Mesendoderm (in vitro differentiated cells): Measurements from ENCODE around the gene COG3.

Source experiments
- DNase-seq: peaks from one replicate; pipeline ENCODE4 v3.0.0; 2013
- H2AK5ac ChIP-seq: 2 replicates; pipeline ENCODE4 v1.6.1; 2013; ENCODE audit warnings: low read length, inconsistent platforms
- H2BK120ac ChIP-seq: 2 replicates; pipeline ENCODE4 v1.6.1; 2013; ENCODE audit warnings: low read depth, mild to moderate bottlenecking, low read length, moderate library complexity, mixed read lengths
- H2BK15ac ChIP-seq: replicated peaks from 2 replicates; pipeline ENCODE4 v1.6.1; 2013; ENCODE audit warnings: low read depth, mild to moderate bottlenecking, moderate library complexity
- H2BK5ac ChIP-seq: 2 replicates; pipeline ENCODE4 v1.6.1; 2013; ENCODE audit warnings: low read length, inconsistent platforms
- H3K18ac ChIP-seq: 2 replicates; pipeline ENCODE4 v1.6.1; 2013; ENCODE audit warnings: mild to moderate bottlenecking, low read length, mixed read lengths
- H3K23ac ChIP-seq: one replicate; pipeline ENCODE4 v1.6.1; 2013; ENCODE audit warnings: low read length
- H3K27ac ChIP-seq: 2 replicates; pipeline ENCODE4 v1.5.1; 2013; ENCODE audit warnings: low read depth, mild to moderate bottlenecking, inconsistent platforms, low read length, moderate library complexity
- H3K27me3 ChIP-seq: 2 replicates; pipeline ENCODE4 v1.6.1; 2013; ENCODE audit warnings: low read length, control low read depth, mild to moderate bottlenecking, inconsistent platforms; ENCODE audit not compliant: insufficient read depth, poor library complexity
- H3K36me3 ChIP-seq: 2 replicates; pipeline ENCODE4 v1.6.1; 2013; ENCODE audit warnings: low read length, inconsistent platforms; ENCODE audit not compliant: control insufficient read depth, insufficient read depth
- H3K4ac ChIP-seq: one replicate; pipeline ENCODE4 v1.6.1; 2013; ENCODE audit warnings: low read depth, mild to moderate bottlenecking, low read length, moderate library complexity
- H3K4me1 ChIP-seq: 2 replicates; pipeline ENCODE4 v1.6.1; 2013; ENCODE audit warnings: low read depth, low read length, inconsistent platforms; ENCODE audit not compliant: control insufficient read depth
- H3K4me2 ChIP-seq: 2 replicates; pipeline ENCODE4 v1.6.1; 2013; ENCODE audit warnings: low read length
- H3K4me3 ChIP-seq: 2 replicates; pipeline ENCODE4 v1.5.1; 2013; ENCODE audit warnings: mild to moderate bottlenecking, low read length
- H3K56ac ChIP-seq: one replicate; pipeline ENCODE4 v1.6.1; 2013; ENCODE audit warnings: low read length
- H3K79me1 ChIP-seq: 2 replicates; pipeline ENCODE4 v1.6.1; 2013; ENCODE audit warnings: low read length, inconsistent platforms
- H3K79me2 ChIP-seq: 2 replicates; pipeline ENCODE4 v1.6.1; 2013; ENCODE audit warnings: mild to moderate bottlenecking, low read length; ENCODE audit not compliant: control insufficient read depth, insufficient read depth
- H3K9ac ChIP-seq: 2 replicates; pipeline ENCODE4 v1.6.1; 2013; ENCODE audit warnings: low read length, inconsistent platforms
- H4K5ac ChIP-seq: one replicate; pipeline ENCODE4 v1.6.1; 2013; ENCODE audit warnings: low read length
- H4K8ac ChIP-seq: one replicate; pipeline ENCODE4 v1.6.1; 2013; ENCODE audit warnings: low read depth, mild to moderate bottlenecking, control low read depth, low read length, moderate library complexity
- WGBS: extraction: QIAGEN DNeasy Blood & Tissue Kit; methylation state at CpG from one replicate; pipeline ENCODE4 v1.1.7; 2013; ENCODE audit warnings: low lambda C conversion rate, missing lambda C conversion rate; ENCODE audit not compliant: insufficient coverage; ENCODE audit errors: extremely low coverage; 5-methylcytosine and 5-hydroxymethylcytosine counted together

COG3 gene

DNA sequence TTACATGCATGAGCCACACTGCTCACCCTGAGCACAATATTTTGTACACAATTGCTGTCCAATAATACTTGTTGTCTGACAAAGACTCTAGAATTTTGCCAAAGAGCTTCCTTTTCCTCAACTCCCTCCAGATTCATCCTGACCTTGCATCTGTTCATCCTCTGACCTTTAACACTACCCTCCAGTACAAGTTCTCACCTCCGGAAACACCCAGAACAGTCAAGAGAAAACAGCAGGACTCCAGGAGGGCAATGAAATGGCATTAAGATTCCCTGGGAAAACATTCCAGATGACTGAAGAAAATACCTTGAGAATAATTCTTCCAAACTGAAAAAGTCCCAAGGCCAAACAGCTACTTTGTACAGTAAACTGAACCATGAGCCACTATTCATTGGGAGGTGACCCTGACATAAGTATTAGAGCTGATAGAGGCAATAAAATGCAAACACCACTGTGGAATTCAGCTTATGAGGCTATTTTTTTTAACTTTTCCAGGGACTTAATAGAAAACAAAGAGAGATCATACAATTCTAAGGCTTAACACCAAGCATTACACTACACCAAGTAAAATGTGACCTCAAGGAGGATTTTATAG is 15.7 kb upstream of the COG3 start:
- DNase-seq: peak; percentile 8
- Histone ChIP-seq H3K4ac (no peak overlapping the region), H3K79me2 (no peaks in the 10 kb centered on the region), H3K18ac (no peak overlapping the region), H2BK15ac (no peak overlapping the region), H3K9ac (no peak overlapping the region), H2BK5ac (no peak overlapping the region), H4K5ac (no peak overlapping the region), H3K4me1 (no peaks in the 10 kb centered on the region), H2BK120ac (no peak overlapping the region), H3K79me1 (no peaks in the 10 kb centered on the region), H4K8ac (no peak overlapping the region), H3K4me2 (no peak overlapping the region), H2AK5ac (no peak overlapping the region), H3K27me3 (no peaks in the 10 kb centered on the region), H3K56ac (no peak overlapping the region), H3K23ac (no peak overlapping the region), H3K36me3 (no peaks in the 10 kb centered on the region), H3K4me3 (no peak overlapping the region), H3K27ac (no peak overlapping the region)
- no CpG with 5 or more reads among the region's 1 CpG for WGBS

DNA sequence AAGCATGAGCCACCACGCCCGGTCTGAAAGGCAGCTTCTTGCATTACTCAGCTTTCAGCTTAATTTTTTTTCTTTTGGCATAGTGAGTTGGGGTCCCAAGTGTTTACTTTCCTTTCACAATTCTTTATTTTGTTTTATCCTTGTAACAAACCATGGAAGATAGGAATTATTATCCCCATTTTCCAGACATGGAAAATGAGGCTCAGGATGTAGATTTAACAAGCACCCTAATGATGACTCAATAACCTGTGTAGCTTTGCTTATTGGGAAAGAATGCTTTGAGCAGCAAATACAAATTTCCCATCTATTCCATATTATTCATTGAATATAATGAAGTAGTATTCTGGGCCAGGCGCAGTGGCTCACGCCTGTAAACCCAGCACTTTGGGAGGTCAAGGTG is 13.5 kb upstream of the COG3 start:
- Histone ChIP-seq H3K23ac (no peak overlapping the region), H2BK15ac (no peak overlapping the region), H3K36me3 (no peaks in the 10 kb centered on the region), H3K9ac (no peak overlapping the region), H3K4ac (no peak overlapping the region), H4K8ac (no peak overlapping the region), H2BK120ac (no peak overlapping the region), H2BK5ac (no peak overlapping the region), H4K5ac (no peak overlapping the region), H3K4me2 (no peak overlapping the region), H3K27me3 (no peaks in the 10 kb centered on the region), H2AK5ac (no peak overlapping the region), H3K79me2 (no peaks in the 10 kb centered on the region), H3K4me1 (no peaks in the 10 kb centered on the region), H3K4me3 (no peak overlapping the region), H3K79me1 (no peaks in the 10 kb centered on the region), H3K18ac (no peak overlapping the region), H3K56ac (no peak overlapping the region), H3K27ac (no peak overlapping the region)
- DNase-seq: no peak
- WGBS: no CpG with 5 or more reads among the region's 4 CpGs

DNA sequence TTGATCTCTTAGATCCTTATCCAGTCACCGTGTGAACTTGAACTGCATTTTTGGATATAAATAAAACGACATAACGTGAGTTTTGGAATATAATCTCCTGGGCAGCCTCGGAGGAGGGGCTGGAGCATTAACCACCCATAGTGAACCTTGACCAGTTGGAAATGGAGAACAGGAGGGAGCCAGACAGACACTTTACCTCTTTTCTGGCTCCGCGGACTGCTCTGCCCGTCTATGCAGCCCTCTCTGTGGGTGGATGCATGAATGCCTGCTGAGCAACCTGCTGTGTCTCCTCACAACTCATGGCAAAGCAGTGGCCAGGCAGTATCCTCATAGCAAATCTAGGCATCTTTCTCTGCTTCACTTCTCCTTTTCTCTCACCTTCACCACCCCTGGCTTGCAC is 10.5 kb upstream of the COG3 start:
- H3K79me1 ChIP-seq: no peaks in the 10 kb centered on the region
- H3K9ac ChIP-seq: no peak overlapping the region
- no peak for DNase-seq
- H3K79me2 ChIP-seq: no peaks in the 10 kb centered on the region
- WGBS: no CpG with 5 or more reads among the region's 7 CpGs
- no peak overlapping the region for H3K56ac ChIP-seq
- no peak overlapping the region for H2BK15ac ChIP-seq
- H3K27me3 ChIP-seq: no peaks in the 10 kb centered on the region
- H4K8ac ChIP-seq: no peak overlapping the region
- no peak overlapping the region for H3K4ac ChIP-seq
- H3K18ac ChIP-seq: no peak overlapping the region
- no peak overlapping the region for H3K27ac ChIP-seq
- no peak overlapping the region for H2BK5ac ChIP-seq
- H2AK5ac ChIP-seq: no peak overlapping the region
- no peaks in the 10 kb centered on the region for H3K4me1 ChIP-seq
- no peaks in the 10 kb centered on the region for H3K36me3 ChIP-seq
- no peak overlapping the region for H2BK120ac ChIP-seq
- no peak overlapping the region for H3K23ac ChIP-seq
- H4K5ac ChIP-seq: no peak overlapping the region
- no peak overlapping the region for H3K4me3 ChIP-seq
- no peak overlapping the region for H3K4me2 ChIP-seq

DNA sequence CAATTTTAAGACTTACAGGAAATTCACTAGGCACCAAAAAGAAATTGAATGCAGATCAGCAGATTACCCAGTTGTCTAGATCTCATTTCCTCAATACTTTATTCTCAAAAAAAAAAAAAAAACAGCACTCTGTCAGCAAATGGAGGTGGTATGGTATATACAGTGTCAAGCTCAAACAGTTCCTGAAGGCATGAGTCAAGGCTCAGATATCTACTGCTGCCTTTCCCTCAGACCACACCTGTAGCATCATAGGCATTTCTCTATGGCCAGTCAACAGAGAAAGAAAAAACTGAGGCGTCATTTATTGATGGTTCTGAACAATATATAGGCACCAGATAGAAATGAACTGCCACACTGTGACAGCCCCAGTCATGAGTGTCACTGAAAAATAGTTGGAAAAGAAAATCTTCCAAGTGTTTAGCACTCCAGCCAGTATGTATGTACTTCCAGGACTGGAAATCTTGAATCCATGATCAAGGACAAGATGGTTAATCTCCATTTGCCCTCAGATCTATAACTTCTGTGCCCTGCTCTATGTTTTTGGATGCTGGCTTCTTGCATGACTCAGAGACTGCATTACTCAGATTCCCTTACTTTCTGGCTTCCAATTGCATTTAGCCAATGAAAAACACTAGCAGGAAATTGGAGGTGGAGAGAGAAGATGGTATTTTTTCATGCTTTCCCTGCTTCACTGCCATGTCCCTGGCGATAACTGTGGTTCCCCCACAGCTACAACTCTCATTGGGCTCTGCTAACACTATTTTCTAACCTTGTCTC is 8.4 kb upstream of the COG3 start:
- Histone ChIP-seq H2BK120ac (no peak overlapping the region), H4K8ac (no peak overlapping the region), H3K23ac (no peak overlapping the region), H3K18ac (no peak overlapping the region), H3K27ac (no peak overlapping the region), H2AK5ac (no peak overlapping the region), H3K79me2 (no peaks in the 10 kb centered on the region), H3K36me3 (no peaks in the 10 kb centered on the region), H3K56ac (no peak overlapping the region), H3K9ac (no peak overlapping the region), H4K5ac (no peak overlapping the region), H3K4ac (no peak overlapping the region), H3K4me3 (no peak overlapping the region), H2BK15ac (no peak overlapping the region), H3K79me1 (no peaks in the 10 kb centered on the region), H3K4me1 (no peaks in the 10 kb centered on the region), H2BK5ac (no peak overlapping the region), H3K4me2 (no peak overlapping the region), H3K27me3 (no peaks in the 10 kb centered on the region)
- DNase-seq: no peak
- no CpG with 5 or more reads among the region's 2 CpGs for whole genome bisulfite sequencing

DNA sequence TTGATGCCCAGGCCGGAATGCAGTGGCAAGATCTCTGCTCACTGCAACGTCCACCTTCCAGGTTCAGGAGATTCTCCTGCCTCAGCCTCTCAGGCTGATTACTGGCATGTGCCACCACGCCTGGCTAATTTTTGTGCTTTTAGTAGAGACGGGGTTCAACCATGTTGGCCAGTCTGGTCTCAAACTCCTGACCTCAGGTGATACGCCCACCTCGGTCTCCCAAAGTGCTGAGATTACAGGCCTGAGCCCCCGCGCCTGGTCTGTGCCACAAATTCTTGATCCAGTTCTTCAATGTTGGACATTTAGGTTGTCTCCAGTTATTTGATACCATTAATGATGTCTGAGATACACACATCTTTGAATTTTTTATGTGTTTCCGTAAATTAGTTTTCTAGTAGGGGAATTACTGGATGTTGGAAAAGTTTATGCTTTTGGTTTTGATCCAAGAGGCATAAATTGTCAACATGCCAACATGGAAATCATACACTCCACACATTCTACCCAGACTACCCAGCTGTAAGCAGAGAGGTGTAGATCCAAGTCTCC is 525 bp upstream of the COG3 start:
- Histone ChIP-seq H3K36me3 (no peaks in the 10 kb centered on the region), H2AK5ac (no peak overlapping the region), H3K56ac (peak overlapping the region; percentile 86), H3K4me3 (peak overlapping the region; percentile 39), H3K4me1 (no peaks in the 10 kb centered on the region), H4K8ac (peak overlapping the region; percentile 43), H3K27me3 (no peaks in the 10 kb centered on the region), H2BK120ac (no peak overlapping the region), H3K4me2 (peak overlapping the region; percentile 55), H3K23ac (no peak overlapping the region), H2BK5ac (no peak overlapping the region), H4K5ac (peak overlapping the region; percentile 78), H3K4ac (peak overlapping the region; percentile 17), H3K79me2 (peaks cover 26% of the 10 kb centered on the region), H2BK15ac (no peak overlapping the region), H3K18ac (no peak overlapping the region), H3K9ac (peak overlapping the region; percentile 60), H3K27ac (no peak overlapping the region), H3K79me1 (peaks cover 7% of the 10 kb centered on the region)
- no peak for DNase-seq
- no CpG with 5 or more reads among the region's 9 CpGs for WGBS
